ENCODE results near the gene SLC25A38.

GRCh38 chr3:39343076-39343717 is 40.0 kb upstream of the SLC25A38 start:
- TF ChIP-seq CTCF (conservative IDR thresholded peaks at IDR 0.05 in 1 of 2, IDR thresholded peaks at IDR 0.05 in 1 of 2; ENCODE audit: extremely low read depth in 1 of 2, insufficient read depth in 1 of 2, low read depth in 1 of 2, low read length in 2 of 2): no peak
- no peak for TF ChIP-seq EZH2 (IDR thresholded peaks at IDR 0.05; ENCODE audit: borderline replicate concordance, low read length)
